H9 (cell line): ENCODE data around the gene SURF1. TPM values are rescaled to one million over a fixed set of nuclear protein-coding genes. Genes with fewer than 3 reads are reported as not detected.

Experiments used
- DNase-seq: peaks from one replicate; pipeline ENCODE4 v3.0.0-alpha.2; 2017
- H2AFZ ChIP-seq: one replicate; pipeline ENCODE4 v1.6.1; 2013; ENCODE audit warnings: mild to moderate bottlenecking, low read length, control low read depth, moderate library complexity
- H2AK5ac ChIP-seq: 2 replicates; pipeline ENCODE4 v1.6.1; 2013; ENCODE audit warnings: low read length, control low read depth, mixed read lengths; ENCODE audit not compliant: insufficient read length
- H2BK120ac ChIP-seq: one replicate; pipeline ENCODE4 v1.6.1; 2013; ENCODE audit warnings: low read depth, mild to moderate bottlenecking, low read length, control low read depth, inconsistent platforms; ENCODE audit not compliant: poor library complexity, severe bottlenecking
- H2BK12ac ChIP-seq: 2 replicates; pipeline ENCODE4 v1.6.1; 2013; ENCODE audit warnings: low read length, control low read depth, mixed read lengths, low read depth; ENCODE audit not compliant: insufficient read length
- H2BK15ac ChIP-seq: 2 replicates; pipeline ENCODE4 v1.6.1; 2013; ENCODE audit warnings: low read depth, low read length, control low read depth
- H2BK20ac ChIP-seq: one replicate; pipeline ENCODE4 v1.6.1; 2013; ENCODE audit warnings: low read depth, mild to moderate bottlenecking, low read length, control low read depth, inconsistent platforms; ENCODE audit not compliant: poor library complexity, severe bottlenecking
- H2BK5ac ChIP-seq: 2 replicates; pipeline ENCODE4 v1.6.1; 2013; ENCODE audit warnings: low read length, control low read depth, mixed read lengths; ENCODE audit not compliant: insufficient read length
- H3K14ac ChIP-seq: 2 replicates; pipeline ENCODE4 v1.6.1; 2013; ENCODE audit warnings: low read length, control low read depth; ENCODE audit not compliant: insufficient read depth
- H3K18ac ChIP-seq: 2 replicates; pipeline ENCODE4 v1.6.1; 2013; ENCODE audit warnings: low read depth, mild to moderate bottlenecking, mixed read lengths, low read length, control low read depth; ENCODE audit not compliant: insufficient read length
- H3K23ac ChIP-seq: 2 replicates; pipeline ENCODE4 v1.6.1; 2013; ENCODE audit warnings: low read length, control low read depth, mixed read lengths, low read depth; ENCODE audit not compliant: insufficient read length
- H3K23me2 ChIP-seq: 2 replicates; pipeline ENCODE4 v1.6.1; 2013; ENCODE audit warnings: low read depth, mild to moderate bottlenecking, mixed read lengths, low read length, control low read depth; ENCODE audit not compliant: insufficient read length, poor library complexity, severe bottlenecking
- H3K27ac ChIP-seq: 2 replicates; pipeline ENCODE4 v1.5.1; 2013; ENCODE audit warnings: low read length, control low read depth, mixed read lengths, low read depth; ENCODE audit not compliant: insufficient read length
- H3K27me3 ChIP-seq: 2 replicates; pipeline ENCODE4 v1.6.1; 2013; ENCODE audit warnings: low read length, control low read depth, inconsistent platforms; ENCODE audit not compliant: insufficient read depth
- H3K4ac ChIP-seq: 2 replicates; pipeline ENCODE4 v1.6.1; 2013; ENCODE audit warnings: low read depth, mild to moderate bottlenecking, control low read depth, inconsistent platforms, low read length, moderate library complexity
- H3K4me1 ChIP-seq: 2 replicates; pipeline ENCODE4 v1.6.1; 2013; ENCODE audit warnings: low read length, control low read depth, inconsistent platforms; ENCODE audit not compliant: insufficient read depth
- H3K4me2 ChIP-seq: 2 replicates; pipeline ENCODE4 v1.6.1; 2013; ENCODE audit warnings: low read length, control low read depth, mixed read lengths; ENCODE audit not compliant: insufficient read length, insufficient read depth
- H3K56ac ChIP-seq: 2 replicates; pipeline ENCODE4 v1.6.1; 2013; ENCODE audit warnings: low read depth, mild to moderate bottlenecking, mixed read lengths, low read length, control low read depth; ENCODE audit not compliant: insufficient read length
- H3K79me1 ChIP-seq: 2 replicates; pipeline ENCODE4 v1.6.1; 2013; ENCODE audit warnings: low read depth, mild to moderate bottlenecking, moderate library complexity, low read length, control low read depth, inconsistent platforms; ENCODE audit not compliant: insufficient read depth, poor library complexity, severe bottlenecking
- H3K79me2 ChIP-seq: 2 replicates; pipeline ENCODE4 v1.6.1; 2013; ENCODE audit warnings: low read length, control low read depth, inconsistent platforms; ENCODE audit not compliant: insufficient read depth
- H3K9ac ChIP-seq: 2 replicates; pipeline ENCODE4 v1.6.1; 2013; ENCODE audit warnings: low read length, control low read depth, mixed read lengths; ENCODE audit not compliant: insufficient read length; ENCODE audit errors: extremely low read depth
- H3K9me3 ChIP-seq: one replicate; pipeline ENCODE4 v1.6.1; 2013; ENCODE audit warnings: low read depth, low read length, inconsistent platforms; ENCODE audit not compliant: control insufficient read depth
- H3T11ph ChIP-seq: one replicate; pipeline ENCODE4 v1.6.1; 2013; ENCODE audit warnings: mild to moderate bottlenecking, low read length, control low read depth, inconsistent platforms
- H4K20me1 ChIP-seq: one replicate; pipeline ENCODE4 v1.6.1; 2013; ENCODE audit not compliant: control insufficient read depth, insufficient read length, insufficient read depth
- H4K5ac ChIP-seq: 2 replicates; pipeline ENCODE4 v1.6.1; 2013; ENCODE audit warnings: low read depth, mild to moderate bottlenecking, mixed read lengths, low read length, control low read depth; ENCODE audit not compliant: insufficient read length
- H4K8ac ChIP-seq: replicated peaks from 2 replicates; pipeline ENCODE4 v1.6.1; 2013; ENCODE audit warnings: low read length, control low read depth, mixed read lengths, low read depth; ENCODE audit not compliant: insufficient read length
- H4K91ac ChIP-seq: 2 replicates; pipeline ENCODE4 v1.6.1; 2013; ENCODE audit warnings: low read depth, mild to moderate bottlenecking, moderate library complexity, mixed read lengths, low read length, control low read depth; ENCODE audit not compliant: insufficient read length
- H3K27ac Mint-ChIP-seq, 3 experiments: 2 replicates in 2 of 3; 3 replicates in 1 of 3; pipeline ENCODE4 v1.8.0; 2020 to 2021; ENCODE audit warnings: mixed read lengths in 3 of 3, mild to moderate bottlenecking in 1 of 3, moderate library complexity in 1 of 3
- H3K27me3 Mint-ChIP-seq: 2 replicates; pipeline ENCODE4 v1.8.0; 2021; ENCODE audit warnings: low read depth, mild to moderate bottlenecking, moderate library complexity, mixed read lengths
- H3K36me3 Mint-ChIP-seq, 3 experiments: 2 replicates in 2 of 3; 3 replicates in 1 of 3; pipeline ENCODE4 v1.8.0; 2020 to 2021; ENCODE audit warnings: low read depth in 3 of 3, mixed read lengths in 3 of 3; ENCODE audit not compliant: insufficient read depth in 1 of 3
- H3K4me1 Mint-ChIP-seq, 2 experiments: 2 replicates each; pipeline ENCODE4 v1.8.0; 2020; ENCODE audit warnings: mixed read lengths in 2 of 2
- H3K4me3 Mint-ChIP-seq, 2 experiments: 2 replicates in 1 of 2; 3 replicates in 1 of 2; pipeline ENCODE4 v1.8.0; 2020 to 2021; ENCODE audit warnings: mild to moderate bottlenecking in 2 of 2, mixed read lengths in 2 of 2, moderate library complexity in 1 of 2
- H3K9me3 Mint-ChIP-seq, 2 experiments: 2 replicates in 1 of 2; 3 replicates in 1 of 2; pipeline ENCODE4 v1.8.0; 2020; ENCODE audit warnings: mild to moderate bottlenecking in 2 of 2, mixed read lengths in 2 of 2, moderate library complexity in 1 of 2
- WGBS: extraction: QIAGEN DNeasy Blood & Tissue Kit; methylation state at CpG from one replicate; pipeline ENCODE4 v1.1.7; 2013; ENCODE audit warnings: missing lambda C conversion rate, low lambda C conversion rate, mixed read lengths; ENCODE audit not compliant: insufficient read length; ENCODE audit errors: extremely low coverage; 5-methylcytosine and 5-hydroxymethylcytosine counted together
- total RNA-seq: library from RNA; stranded (reverse); gene quantifications from 2 replicates; pipeline ENCODE4 v1.2.1, GENCODE V29; 2021
- TF ChIP-seq, protein P1 (sequence below): fragments of 200-600 bp; sonication (generic); conservative IDR thresholded peaks from 3 replicates; pipeline ENCODE4 v1.8.0; 2021; ENCODE audit warnings: antibody characterized with exemption, mild to moderate bottlenecking

Gene SURF1
- total RNA-seq, 1 experiment from 2014 or later: 43.3 TPM

DNA sequence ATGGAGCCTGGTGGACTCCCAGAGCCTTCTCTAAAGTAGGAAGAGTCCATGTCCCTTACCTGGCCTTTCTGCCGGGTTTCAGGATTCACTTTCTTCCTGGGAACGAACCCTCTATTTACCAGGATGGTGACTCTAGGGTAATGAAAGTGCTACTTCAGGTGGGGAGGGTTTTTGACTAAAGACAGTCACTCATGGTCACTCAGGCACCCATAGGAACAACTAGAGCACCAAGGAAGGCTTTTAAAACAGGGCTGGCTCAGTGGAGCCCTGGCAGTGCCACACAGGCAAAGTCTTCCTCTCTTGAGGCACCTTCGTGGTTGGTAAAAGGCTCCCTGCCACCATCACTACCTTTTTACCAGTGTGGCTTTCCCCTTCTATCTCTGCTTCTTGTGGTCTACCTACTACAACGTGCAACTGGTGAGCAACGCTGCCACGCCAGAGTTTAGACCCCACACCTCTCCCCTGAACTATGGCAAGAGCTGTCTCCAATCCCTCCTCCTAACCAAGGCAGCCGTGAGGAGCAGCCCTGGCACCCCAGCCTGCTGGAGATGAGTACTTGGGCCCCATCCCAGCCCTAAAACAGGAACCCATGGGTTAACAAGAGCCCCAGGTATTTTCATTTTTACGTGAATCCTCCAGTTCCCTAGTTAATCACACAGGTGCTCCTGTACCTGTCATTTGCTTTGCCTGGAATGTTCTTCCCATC, 3.5 kb downstream of the SURF1 start:
- H2BK20ac ChIP-seq: no peak overlapping the region
- H3K23me2 ChIP-seq: peaks cover 15% of the 10 kb centered on the region
- no peak overlapping the region for H3K23ac ChIP-seq
- H3K4me2 ChIP-seq: no peak overlapping the region
- Mint-ChIP-seq H3K27ac (peak overlapping the region in 2 of 3 experiments; percentile 80 to 81; a peak in 5 of 7 replicates), H3K4me3 (peak overlapping the region in 1 of 2 experiments; percentile 25; a peak in 1 of 5 replicates), H3K9me3 (peaks cover 0 to 3% of the 10 kb centered on the region in 2 experiments; a peak in 1 of 5 replicates), H3K4me1 (peaks cover 21 to 33% of the 10 kb centered on the region in 2 experiments), H3K36me3 (peaks cover 43 to 58% (median 53%) of the 10 kb centered on the region in 3 experiments), H3K27me3 (no peaks in the 10 kb centered on the region)
- H3K79me1 ChIP-seq: peaks cover 2% of the 10 kb centered on the region
- no peak overlapping the region for H4K91ac ChIP-seq
- no peaks in the 10 kb centered on the region; the same call in 1 of the 2 replicates for H3K4me1 ChIP-seq
- no peak overlapping the region for H2BK15ac ChIP-seq
- H3K27ac ChIP-seq: no peak overlapping the region
- no peak overlapping the region for H3K18ac ChIP-seq
- WGBS: no CpG with 5 or more reads among the region's 8 CpGs
- no peak overlapping the region for H2BK12ac ChIP-seq
- no peak for DNase-seq
- no peak overlapping the region for H3K4ac ChIP-seq
- no peak overlapping the region for H2AK5ac ChIP-seq
- no peaks in the 10 kb centered on the region for H4K20me1 ChIP-seq
- H2AFZ ChIP-seq: no peak overlapping the region
- H3K79me2 ChIP-seq: peaks cover 7% of the 10 kb centered on the region; the same call in 1 of the 2 replicates
- no peaks in the 10 kb centered on the region for H3K9me3 ChIP-seq
- H3K27me3 ChIP-seq: no peaks in the 10 kb centered on the region
- H4K5ac ChIP-seq: no peak overlapping the region
- no peak overlapping the region for H3K14ac ChIP-seq
- H4K8ac ChIP-seq: no peak overlapping the region
- no peak overlapping the region for H2BK120ac ChIP-seq
- no peak overlapping the region for H2BK5ac ChIP-seq
- no peak overlapping the region for H3K56ac ChIP-seq
- H3T11ph ChIP-seq: no peak overlapping the region
- TF ChIP-seq, protein P1, sequence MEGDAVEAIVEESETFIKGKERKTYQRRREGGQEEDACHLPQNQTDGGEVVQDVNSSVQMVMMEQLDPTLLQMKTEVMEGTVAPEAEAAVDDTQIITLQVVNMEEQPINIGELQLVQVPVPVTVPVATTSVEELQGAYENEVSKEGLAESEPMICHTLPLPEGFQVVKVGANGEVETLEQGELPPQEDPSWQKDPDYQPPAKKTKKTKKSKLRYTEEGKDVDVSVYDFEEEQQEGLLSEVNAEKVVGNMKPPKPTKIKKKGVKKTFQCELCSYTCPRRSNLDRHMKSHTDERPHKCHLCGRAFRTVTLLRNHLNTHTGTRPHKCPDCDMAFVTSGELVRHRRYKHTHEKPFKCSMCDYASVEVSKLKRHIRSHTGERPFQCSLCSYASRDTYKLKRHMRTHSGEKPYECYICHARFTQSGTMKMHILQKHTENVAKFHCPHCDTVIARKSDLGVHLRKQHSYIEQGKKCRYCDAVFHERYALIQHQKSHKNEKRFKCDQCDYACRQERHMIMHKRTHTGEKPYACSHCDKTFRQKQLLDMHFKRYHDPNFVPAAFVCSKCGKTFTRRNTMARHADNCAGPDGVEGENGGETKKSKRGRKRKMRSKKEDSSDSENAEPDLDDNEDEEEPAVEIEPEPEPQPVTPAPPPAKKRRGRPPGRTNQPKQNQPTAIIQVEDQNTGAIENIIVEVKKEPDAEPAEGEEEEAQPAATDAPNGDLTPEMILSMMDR: no peak
- H3K9ac ChIP-seq: no peak overlapping the region
